SH-SY5Y (cell line): ENCODE data around the gene GBGT1.

ENCODE experiments used
- GATA2 ChIP-seq: IDR thresholded peaks from 2 replicates; pipeline ENCODE4 v1.6.1; 2011; ENCODE audit warnings: mild to moderate bottlenecking, low read depth, low read length
- GATA3 ChIP-seq: IDR thresholded peaks from 2 replicates; pipeline ENCODE4 v1.6.1; 2011; ENCODE audit warnings: low read depth, mild to moderate bottlenecking, low read length, moderate library complexity

GRCh38 chr9:133182151-133182550, 18.4 kb upstream of the GBGT1 start:
- TF ChIP-seq GATA2 (no peak), GATA3 (no peak)
